Breast epithelium (tissue), 3 donors: Measurements from ENCODE around the gene UIMC1.

Experiments used
- POLR2A ChIP-seq: fragments of 450-650 bp; IDR thresholded peaks from one replicate; pipeline ENCODE4 v1.6.1; 2016; ENCODE audit warnings: antibody characterized with exemption, mild to moderate bottlenecking, moderate library complexity
- POLR2AphosphoS5 ChIP-seq, 3 donors: sonication (generic); formaldehyde crosslinking; IDR thresholded peaks; one replicate each; pipeline ENCODE4 v1.6.1; 2017; ENCODE audit warnings: antibody characterized with exemption in 3 of 3
- TF ChIP-seq, protein P1 (sequence below), 3 donors: fragments of 450-650 bp; IDR thresholded peaks; one replicate each; pipeline ENCODE4 v1.5.1; 2016 to 2017; ENCODE audit warnings: antibody characterized with exemption in 3 of 3, mild to moderate bottlenecking in 3 of 3, moderate library complexity in 3 of 3

DNA sequence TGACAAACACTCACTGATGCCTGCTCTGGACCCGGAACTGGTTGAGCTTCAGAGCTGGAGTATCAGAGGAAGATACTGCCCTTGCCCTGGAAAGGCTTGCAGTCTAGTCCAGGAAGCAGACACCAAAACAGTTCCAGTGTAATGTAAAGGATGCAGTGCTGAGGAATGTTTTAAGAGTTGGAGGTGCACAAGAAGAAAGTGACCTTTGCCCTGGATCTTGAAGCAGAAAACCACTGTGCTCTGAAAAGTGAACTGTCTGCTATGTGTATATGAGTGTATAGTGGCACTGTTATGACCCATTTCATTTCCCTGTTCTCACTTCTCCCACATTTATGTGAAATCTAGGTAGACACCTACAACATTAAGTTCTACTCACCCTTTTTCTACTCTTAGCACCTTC, 18.0 kb upstream of the UIMC1 start:
- TF ChIP-seq, protein P1, sequence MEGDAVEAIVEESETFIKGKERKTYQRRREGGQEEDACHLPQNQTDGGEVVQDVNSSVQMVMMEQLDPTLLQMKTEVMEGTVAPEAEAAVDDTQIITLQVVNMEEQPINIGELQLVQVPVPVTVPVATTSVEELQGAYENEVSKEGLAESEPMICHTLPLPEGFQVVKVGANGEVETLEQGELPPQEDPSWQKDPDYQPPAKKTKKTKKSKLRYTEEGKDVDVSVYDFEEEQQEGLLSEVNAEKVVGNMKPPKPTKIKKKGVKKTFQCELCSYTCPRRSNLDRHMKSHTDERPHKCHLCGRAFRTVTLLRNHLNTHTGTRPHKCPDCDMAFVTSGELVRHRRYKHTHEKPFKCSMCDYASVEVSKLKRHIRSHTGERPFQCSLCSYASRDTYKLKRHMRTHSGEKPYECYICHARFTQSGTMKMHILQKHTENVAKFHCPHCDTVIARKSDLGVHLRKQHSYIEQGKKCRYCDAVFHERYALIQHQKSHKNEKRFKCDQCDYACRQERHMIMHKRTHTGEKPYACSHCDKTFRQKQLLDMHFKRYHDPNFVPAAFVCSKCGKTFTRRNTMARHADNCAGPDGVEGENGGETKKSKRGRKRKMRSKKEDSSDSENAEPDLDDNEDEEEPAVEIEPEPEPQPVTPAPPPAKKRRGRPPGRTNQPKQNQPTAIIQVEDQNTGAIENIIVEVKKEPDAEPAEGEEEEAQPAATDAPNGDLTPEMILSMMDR (IDR thresholded peaks at IDR 0.05), result no peak
- no peak for TF ChIP-seq POLR2A
- no peak for TF ChIP-seq POLR2AphosphoS5 (IDR thresholded peaks at IDR 0.05)
